IPS-18c (cell line): ENCODE measurements around the gene VPS13C.
"Not testable (repeated sequence)": the region's sequence is repeated elsewhere in the genome, so short reads cannot be mapped to it uniquely, and the experiment has no call there.

ENCODE experiments used
- H3K4me3 ChIP-seq: 2 replicates; pipeline ENCODE4 v1.7.0; 2013; ENCODE audit warnings: low read depth, mild to moderate bottlenecking, low read length, moderate library complexity; ENCODE audit not compliant: insufficient read depth
- H3K9me3 ChIP-seq: one replicate; pipeline ENCODE4 v1.6.1; 2013; ENCODE audit warnings: mild to moderate bottlenecking, low read length, moderate library complexity; ENCODE audit not compliant: control insufficient read depth, insufficient read depth

VPS13C gene

GRCh38 chr15:62005354-62005753 lies 54.9 kb downstream of the VPS13C start:
- not testable (repeated sequence) for H3K9me3 ChIP-seq, H3K4me3 ChIP-seq

GRCh38 chr15:61997786-61998185 lies 62.5 kb downstream of the VPS13C start:
- Histone ChIP-seq H3K4me3 (no peak overlapping the region), H3K9me3 (no peaks in the 10 kb centered on the region)

- Histone ChIP-seq H3K9me3 (no peaks in the 10 kb centered on the region), H3K4me3 (no peak overlapping the region)
Measured at GRCh38 chr15:61996056-61996635, 64.1 kb downstream of the VPS13C start.

GRCh38 chr15:61994216-61994615 lies 66.0 kb downstream of the VPS13C start:
- Histone ChIP-seq H3K4me3 (no peak overlapping the region), H3K9me3 (no peaks in the 10 kb centered on the region)

- H3K9me3 ChIP-seq: no peaks in the 10 kb centered on the region
Measured at GRCh38 chr15:61992518-61992917, 67.7 kb downstream of the VPS13C start.

GRCh38 chr15:61989667-61990066 lies 70.6 kb downstream of the VPS13C start:
- H3K4me3 ChIP-seq: no peak overlapping the region
- no peaks in the 10 kb centered on the region for H3K9me3 ChIP-seq

More at GRCh38 chr15:61992518-61992917, 67.7 kb downstream of the VPS13C start:
- no peak overlapping the region for H3K4me3 ChIP-seq

- H3K4me3 ChIP-seq: no peak overlapping the region
- H3K9me3 ChIP-seq: no peaks in the 10 kb centered on the region
Measured at GRCh38 chr15:61987824-61988223, 72.4 kb downstream of the VPS13C start.

GRCh38 chr15:61983081-61983480 lies 77.2 kb downstream of the VPS13C start:
- no peaks in the 10 kb centered on the region for H3K9me3 ChIP-seq

GRCh38 chr15:61978225-61978624 lies 82.0 kb downstream of the VPS13C start:
- Histone ChIP-seq H3K9me3 (no peaks in the 10 kb centered on the region), H3K4me3 (no peak overlapping the region)

More at GRCh38 chr15:61983081-61983480, 77.2 kb downstream of the VPS13C start:
- no peak overlapping the region for H3K4me3 ChIP-seq

- Histone ChIP-seq H3K9me3 (no peaks in the 10 kb centered on the region), H3K4me3 (no peak overlapping the region)
Measured at GRCh38 chr15:61974759-61975158, 85.5 kb downstream of the VPS13C start.

GRCh38 chr15:61974118-61974517 lies 86.1 kb downstream of the VPS13C start:
- H3K9me3 ChIP-seq: no peaks in the 10 kb centered on the region
- H3K4me3 ChIP-seq: no peak overlapping the region

GRCh38 chr15:61951949-61952348 lies 108.3 kb downstream of the VPS13C start:
- Histone ChIP-seq H3K9me3 (no peaks in the 10 kb centered on the region), H3K4me3 (no peak overlapping the region)

- Histone ChIP-seq H3K9me3 (no peaks in the 10 kb centered on the region), H3K4me3 (no peak overlapping the region)
Measured at GRCh38 chr15:61946778-61947177, 113.5 kb downstream of the VPS13C start.

GRCh38 chr15:61943992-61944391 lies 116.3 kb downstream of the VPS13C start:
- Histone ChIP-seq H3K4me3 (no peak overlapping the region), H3K9me3 (no peaks in the 10 kb centered on the region)

- Histone ChIP-seq H3K9me3 (no peaks in the 10 kb centered on the region), H3K4me3 (no peak overlapping the region)
Measured at GRCh38 chr15:61938249-61938648, 122.0 kb downstream of the VPS13C start.

- H3K4me3 ChIP-seq: no peak overlapping the region
- H3K9me3 ChIP-seq: no peaks in the 10 kb centered on the region
Measured at GRCh38 chr15:61936528-61937195, 123.6 kb downstream of the VPS13C start.

- Histone ChIP-seq H3K9me3 (no peaks in the 10 kb centered on the region), H3K4me3 (no peak overlapping the region)
Measured at GRCh38 chr15:61935493-61935892, 124.8 kb downstream of the VPS13C start.

GRCh38 chr15:61929452-61929851 lies 130.8 kb downstream of the VPS13C start:
- Histone ChIP-seq H3K9me3 (no peaks in the 10 kb centered on the region), H3K4me3 (no peak overlapping the region)

GRCh38 chr15:61923173-61923572 lies 137.1 kb downstream of the VPS13C start:
- H3K9me3 ChIP-seq: no peaks in the 10 kb centered on the region
- no peak overlapping the region for H3K4me3 ChIP-seq
